A549 (cell line): ENCODE results near the gene ACTR10. TPM values are rescaled to one million over a fixed set of nuclear protein-coding genes. Genes with fewer than 3 reads are reported as not detected.

Source experiments
- ATAC-seq, 2 experiments: fragments of 200-7000 bp in 1 of 2; fragments of >200 bp in 1 of 2; cut with Nextera tagmentation in 1 of 2; cut with Tn5 transposase in 1 of 2; 3 replicates each; pipeline versions ENCODE4 v1.8.0 to v1.9.1; 2018 to 2020; ENCODE audit warnings: mild to moderate bottlenecking in 1 of 2, moderate library complexity in 1 of 2
- CTCF ChIA-PET: fragments of 300-600 bp; sonication (Branson Sonifier 250); formaldehyde crosslinking; extraction: SDS; loops from one replicate; lab custom pipeline; 2021; ENCODE audit warnings: antibody characterized with exemption, inconsistent platforms; lab: Yijun Ruan, JAX
- POLR2A ChIA-PET: fragments of 350-600 bp; formaldehyde crosslinking; extraction: SDS; loops from one replicate; lab custom pipeline; 2021; ENCODE audit warnings: antibody characterized with exemption, inconsistent platforms; lab: Yijun Ruan, JAX
- DNase-seq, 2 experiments: peaks; one replicate each; pipeline versions ENCODE4 v3.0.0 to v3.0.0-alpha.2; 2011 to 2016; ENCODE audit warnings: low read depth in 1 of 2, low spot score in 1 of 2
- FAIRE-seq: peaks from 2 replicates; lab custom pipeline; 2011; peaks lifted over from hg19 to GRCh38; lab: Jason Lieb, UNC
- H3K27ac ChIP-seq, 2 experiments: fragments of >200 bp; sonication (Bioruptor Twin); formaldehyde crosslinking; 3 replicates each; pipeline ENCODE4 v1.5.1; 2016 to 2017
- H3K4me1 ChIP-seq: fragments of >200 bp; sonication (Bioruptor Twin); formaldehyde crosslinking; 3 replicates; pipeline ENCODE4 v1.6.1; 2016
- H3K4me2 ChIP-seq: fragments of >200 bp; sonication (Bioruptor Twin); formaldehyde crosslinking; 3 replicates; pipeline ENCODE4 v1.6.1; 2016
- H3K4me3 ChIP-seq: fragments of >200 bp; sonication (Bioruptor Twin); formaldehyde crosslinking; 3 replicates; pipeline ENCODE4 v1.5.1; 2016
- H3K9me3 ChIP-seq: fragments of >200 bp; sonication (Bioruptor Twin); formaldehyde crosslinking; 3 replicates; pipeline ENCODE4 v1.6.1; 2016
- CEBPB ChIP-seq, 2 experiments: fragments of >200 bp in 1 of 2; sonication (Bioruptor Twin) in 1 of 2; formaldehyde crosslinking in 1 of 2; IDR thresholded peaks; 2 replicates each; pipeline ENCODE4 v1.6.1; 2012 to 2016
- CHD4 ChIP-seq: fragments of 200-600 bp; sonication (generic); IDR thresholded peaks from 2 replicates; pipeline ENCODE4 v1.6.1; 2016; ENCODE audit warnings: antibody characterized with exemption, mild to moderate bottlenecking, borderline replicate concordance
- EHF ChIP-seq: fragments of 250-450 bp; sonication (Bioruptor Pico); IDR thresholded peaks from 2 replicates; pipeline ENCODE4 v1.5.0; 2020; ENCODE audit warnings: mild to moderate bottlenecking
- EHMT2 ChIP-seq: fragments of 200-600 bp; sonication (generic); IDR thresholded peaks from 2 replicates; pipeline ENCODE4 v1.6.1; 2016; ENCODE audit warnings: antibody characterized with exemption, low read depth, mild to moderate bottlenecking, moderate library complexity
- ESRRA ChIP-seq: fragments of 150-350 bp; IDR thresholded peaks from 2 replicates; pipeline ENCODE4 v1.6.1; 2014; ENCODE audit warnings: mild to moderate bottlenecking, low read length, borderline replicate concordance
- FOSL2 ChIP-seq, 2 experiments: fragments of 450-650 bp in 1 of 2; fragments of >200 bp in 1 of 2; sonication (Bioruptor Twin) in 1 of 2; formaldehyde crosslinking; IDR thresholded peaks; 2 replicates each; pipeline versions ENCODE4 v1.5.0 to v1.6.1; 2016 to 2020; ENCODE audit warnings: mild to moderate bottlenecking in 1 of 2, moderate library complexity in 1 of 2
- HDAC2 ChIP-seq: fragments of 200-600 bp; sonication (generic); IDR thresholded peaks from 2 replicates; pipeline ENCODE4 v1.6.1; 2016
- HEYL ChIP-seq: fragments of 250-450 bp; sonication (Bioruptor Pico); IDR thresholded peaks from 2 replicates; pipeline ENCODE4 v1.8.0; 2021; ENCODE audit warnings: mild to moderate bottlenecking, moderate library complexity
- HOXA7 ChIP-seq: fragments of 250-450 bp; sonication (Bioruptor Pico); IDR thresholded peaks from 2 replicates; pipeline ENCODE4 v1.5.0; 2020; ENCODE audit warnings: mild to moderate bottlenecking, moderate library complexity
- HOXB13 ChIP-seq: fragments of 250-450 bp; sonication (Bioruptor Pico); IDR thresholded peaks from 2 replicates; pipeline ENCODE4 v1.5.0; 2020; ENCODE audit warnings: low read depth, mild to moderate bottlenecking, moderate library complexity
- HOXB5 ChIP-seq: fragments of 250-450 bp; sonication (Bioruptor Pico); IDR thresholded peaks from 2 replicates; pipeline ENCODE4 v1.5.0; 2020; ENCODE audit warnings: mild to moderate bottlenecking, moderate library complexity
- KDM5A ChIP-seq: fragments of 200-600 bp; sonication (generic); IDR thresholded peaks from 2 replicates; pipeline ENCODE4 v1.6.1; 2016; ENCODE audit warnings: antibody characterized with exemption, mild to moderate bottlenecking
- PHF8 ChIP-seq: fragments of 200-600 bp; sonication (generic); IDR thresholded peaks from 2 replicates; pipeline ENCODE4 v1.6.1; 2016; ENCODE audit warnings: low read depth, mild to moderate bottlenecking, antibody characterized with exemption, moderate library complexity, borderline replicate concordance
- POLR2A ChIP-seq: IDR thresholded peaks from 2 replicates; pipeline ENCODE4 v1.6.1; 2012; ENCODE audit warnings: mild to moderate bottlenecking, low read length
- POLR2AphosphoS2 ChIP-seq: conservative IDR thresholded peaks from 2 replicates; pipeline ENCODE4 v1.6.1; 2012; ENCODE audit warnings: low read length, improper control_type of control experiment, inconsistent platforms
- RARB ChIP-seq: fragments of 250-450 bp; sonication (Bioruptor Pico); IDR thresholded peaks from 2 replicates; pipeline ENCODE4 v1.8.0; 2021; ENCODE audit warnings: mild to moderate bottlenecking, moderate library complexity
- RCOR1 ChIP-seq: fragments of 150-350 bp; IDR thresholded peaks from 2 replicates; pipeline ENCODE4 v1.6.1; 2014; ENCODE audit warnings: antibody characterized with exemption, low read length, low read depth
- RFX5 ChIP-seq: fragments of 450-650 bp; IDR thresholded peaks from 2 replicates; pipeline ENCODE4 v1.7.1; 2014; ENCODE audit warnings: antibody characterized with exemption, mild to moderate bottlenecking, moderate library complexity
- RNF2 ChIP-seq: fragments of 200-600 bp; sonication (generic); IDR thresholded peaks from 2 replicates; pipeline ENCODE4 v1.6.1; 2016; ENCODE audit warnings: low read depth, mild to moderate bottlenecking, antibody characterized with exemption, moderate library complexity, borderline replicate concordance
- SREBF2 ChIP-seq: fragments of 450-650 bp; IDR thresholded peaks from 2 replicates; pipeline ENCODE4 v1.6.1; 2014; ENCODE audit warnings: mild to moderate bottlenecking, moderate library complexity
- ZFP36 ChIP-seq: fragments of 450-650 bp; IDR thresholded peaks from 2 replicates; pipeline ENCODE4 v1.6.1; 2014; ENCODE audit warnings: borderline replicate concordance; ENCODE audit not compliant: partially characterized antibody
- ZNF302 ChIP-seq: fragments of 250-450 bp; sonication (Bioruptor Pico); IDR thresholded peaks from 2 replicates; pipeline ENCODE4 v1.9.0; 2021; ENCODE audit warnings: inconsistent platforms, mild to moderate bottlenecking, moderate library complexity
- ZSCAN20 ChIP-seq: fragments of 250-450 bp; sonication (Bioruptor Pico); IDR thresholded peaks from 2 replicates; pipeline ENCODE4 v1.8.0; 2022; ENCODE audit warnings: mild to moderate bottlenecking, moderate library complexity
- WGBS: methylation state at CpG from one replicate; pipeline ENCODE4 v1.1.6; 2017; ENCODE audit errors: missing lambda C conversion rate; 5-methylcytosine and 5-hydroxymethylcytosine counted together
- polyA plus RNA-seq, 4 experiments: library from polyadenylated mRNA; depleted of rRNA in 3 of 4; stranded (reverse); fragments of >200 nt; fragmentation: RNase III in 1 of 4; extraction: RNeasy Plus Mini Kit Qiagen cat#74134 plus additional on column Dnase treatment in 1 of 4; gene quantifications; 2 replicates in 3 of 4; 3 replicates in 1 of 4; pipeline ENCODE4 v1.2.3, GENCODE V29; 2011 to 2017
- TF ChIP-seq, protein P1 (sequence below): IDR thresholded peaks from 2 replicates; pipeline ENCODE4 v1.6.1; 2012
- TF ChIP-seq, protein P2 (sequence below): fragments of 450-650 bp; IDR thresholded peaks from 2 replicates; pipeline ENCODE4 v1.6.1; 2014; ENCODE audit warnings: antibody characterized with exemption
- TF ChIP-seq, protein P3 (sequence below): fragments of >200 bp; sonication (Bioruptor Twin); formaldehyde crosslinking; IDR thresholded peaks from 2 replicates; pipeline ENCODE4 v1.6.1; 2016
- TF ChIP-seq, protein P4 (sequence below): fragments of 250-450 bp; sonication (Bioruptor Pico); IDR thresholded peaks from 2 replicates; pipeline ENCODE4 v1.5.0; 2021; ENCODE audit warnings: mild to moderate bottlenecking, moderate library complexity, borderline replicate concordance
- TF ChIP-seq, protein P5 (sequence below): fragments of 250-450 bp; sonication (Bioruptor Pico); IDR thresholded peaks from 2 replicates; pipeline ENCODE4 v1.5.0; 2020; ENCODE audit warnings: low read depth, mild to moderate bottlenecking, moderate library complexity

The ACTR10 gene
- polyA plus RNA-seq, 2 of the 4 experiments (the other 2 are of a cell fraction) = 47.1 to 101 TPM

DNA sequence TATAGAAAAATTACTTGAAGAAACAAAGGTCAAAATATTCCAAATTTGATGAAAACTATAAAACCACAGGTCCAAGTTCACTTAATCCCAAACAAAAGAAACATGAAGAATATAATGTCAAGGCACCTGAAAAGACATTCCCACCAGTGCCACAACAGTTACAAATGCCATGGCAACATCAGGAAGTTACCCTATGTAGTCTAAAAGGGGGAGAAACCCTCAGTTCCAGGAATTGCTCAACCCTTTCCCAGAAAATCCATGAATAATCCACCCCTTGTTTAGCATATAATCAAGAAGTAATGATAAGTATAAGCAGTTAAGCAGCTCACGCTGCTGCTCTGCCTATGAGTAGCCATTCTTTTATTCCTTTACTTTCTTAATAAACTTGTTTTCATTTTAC is 3.8 kb upstream of the ACTR10 start:
- H3K9me3 ChIP-seq = no peaks in the 10 kb centered on the region
- ChIA-PET POLR2A (no interaction called here), CTCF (interaction anchor here (1.4 to 2.9 kb wide), 2 partner anchors 28 to 88 kb away, joined by 3 to 6 read pairs; no protein-coding TSS in a partner anchor)
- 92% methylated on average over 1 of the region's 1 CpG for WGBS
- H3K4me1 ChIP-seq = peaks cover 2% of the 10 kb centered on the region; the same call in 2 of the 3 replicates
- H3K27ac ChIP-seq = no peak overlapping the region
- no peak for FAIRE-seq
- no peak overlapping the region for H3K4me3 ChIP-seq
- TF ChIP-seq, protein P1, sequence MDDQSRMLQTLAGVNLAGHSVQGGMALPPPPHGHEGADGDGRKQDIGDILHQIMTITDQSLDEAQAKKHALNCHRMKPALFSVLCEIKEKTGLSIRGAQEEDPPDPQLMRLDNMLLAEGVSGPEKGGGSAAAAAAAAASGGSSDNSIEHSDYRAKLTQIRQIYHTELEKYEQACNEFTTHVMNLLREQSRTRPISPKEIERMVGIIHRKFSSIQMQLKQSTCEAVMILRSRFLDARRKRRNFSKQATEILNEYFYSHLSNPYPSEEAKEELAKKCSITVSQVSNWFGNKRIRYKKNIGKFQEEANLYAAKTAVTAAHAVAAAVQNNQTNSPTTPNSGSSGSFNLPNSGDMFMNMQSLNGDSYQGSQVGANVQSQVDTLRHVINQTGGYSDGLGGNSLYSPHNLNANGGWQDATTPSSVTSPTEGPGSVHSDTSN = no peak
- TF ChIP-seq RNF2 = no peak
- TF ChIP-seq, protein P2, sequence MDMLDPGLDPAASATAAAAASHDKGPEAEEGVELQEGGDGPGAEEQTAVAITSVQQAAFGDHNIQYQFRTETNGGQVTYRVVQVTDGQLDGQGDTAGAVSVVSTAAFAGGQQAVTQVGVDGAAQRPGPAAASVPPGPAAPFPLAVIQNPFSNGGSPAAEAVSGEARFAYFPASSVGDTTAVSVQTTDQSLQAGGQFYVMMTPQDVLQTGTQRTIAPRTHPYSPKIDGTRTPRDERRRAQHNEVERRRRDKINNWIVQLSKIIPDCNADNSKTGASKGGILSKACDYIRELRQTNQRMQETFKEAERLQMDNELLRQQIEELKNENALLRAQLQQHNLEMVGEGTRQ = no peak
- ATAC-seq = no peak
- no peak for DNase-seq
- H3K4me2 ChIP-seq = no peak overlapping the region

DNA sequence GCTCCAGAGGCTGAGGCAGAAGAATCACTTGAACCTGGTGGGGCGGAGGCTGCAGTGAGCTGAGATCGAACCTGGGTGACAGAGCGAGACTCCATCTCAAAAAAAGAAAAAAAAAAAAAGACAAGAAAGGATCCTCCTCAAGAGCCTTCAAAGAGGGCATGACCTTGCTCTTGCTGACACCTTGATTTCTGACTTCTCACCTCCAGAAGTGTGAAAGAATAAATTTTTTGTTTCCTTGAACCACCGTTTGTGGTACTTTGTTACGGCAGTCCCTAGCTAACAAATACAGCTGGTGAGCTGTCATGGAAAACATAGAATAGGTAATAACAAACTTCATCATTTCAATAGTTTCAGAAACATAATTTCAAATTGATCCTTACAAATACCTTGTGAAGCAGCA is 1.9 kb upstream of the ACTR10 start:
- no peak overlapping the region for H3K27ac ChIP-seq
- FAIRE-seq = no peak
- 93% methylated on average over 5 of the region's 5 CpGs for WGBS
- ATAC-seq = no peak
- peaks cover 8% of the 10 kb centered on the region; the same call in 2 of the 3 replicates for H3K4me1 ChIP-seq
- POLR2A ChIA-PET = no interaction called here
- H3K4me3 ChIP-seq = no peak overlapping the region
- TF ChIP-seq EHMT2 (no peak), POLR2AphosphoS2 (no peak), HDAC2 (no peak), PHF8 (no peak), HEYL (CRISPR knock-in tag) (no peak), KDM5A (no peak), CEBPB (IDR thresholded peaks at IDR 0.05) (no peak), HOXA7 (no peak), HOXB5 (CRISPR knock-in tag) (no peak), ZFP36 (no peak), EHF (CRISPR knock-in tag) (no peak), POLR2A (no peak), ESRRA (no peak), RARB (CRISPR knock-in tag) (no peak), CHD4 (no peak)
- TF ChIP-seq, protein P3, sequence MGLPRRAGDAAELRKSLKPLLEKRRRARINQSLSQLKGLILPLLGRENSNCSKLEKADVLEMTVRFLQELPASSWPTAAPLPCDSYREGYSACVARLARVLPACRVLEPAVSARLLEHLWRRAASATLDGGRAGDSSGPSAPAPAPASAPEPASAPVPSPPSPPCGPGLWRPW = no peak
- TF ChIP-seq, protein P2 = no peak
- TF ChIP-seq, all 56 proteins: peak for 0
- H3K9me3 ChIP-seq = no peaks in the 10 kb centered on the region
- DNase-seq = no peak
- H3K4me2 ChIP-seq = no peak overlapping the region
- CTCF ChIA-PET = interaction anchor here (2.9 kb wide), 1 partner anchor 29 kb away, joined by 6 read pairs; no protein-coding TSS in a partner anchor

DNA sequence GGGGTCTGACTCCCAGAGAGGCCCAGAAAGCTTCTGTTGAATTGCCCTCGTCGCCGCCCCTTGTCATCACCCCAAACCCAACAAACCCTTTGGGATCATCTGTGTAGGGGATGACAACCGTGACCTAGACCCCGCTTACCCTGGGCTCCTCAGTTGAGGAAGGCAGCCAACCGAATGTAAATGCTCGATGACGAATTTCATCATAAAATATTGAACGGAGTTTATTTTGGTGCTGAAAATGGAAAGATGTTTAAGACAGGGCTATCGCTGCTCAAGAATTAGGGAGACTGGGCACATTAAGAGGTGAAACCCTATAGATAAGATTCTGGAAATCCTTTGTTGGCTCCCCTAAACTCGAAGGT is 512 bp downstream of the ACTR10 start:
- ChIA-PET CTCF (interaction anchor here (1.2 kb wide), 1 partner anchor 36 kb away, joined by 3 read pairs; no protein-coding TSS in a partner anchor), POLR2A (interaction anchor here (0.6 to 2.0 kb wide), 4 partner anchors 39 to 97 kb away, joined by 3 to 9 read pairs (median 6); partner anchors contain the start of genes ARID4A and PSMA3)
- DNase-seq (no peak), FAIRE-seq (no peak), ATAC-seq (peak; percentile 33 to 44; a peak in 5 of 6 replicates)
- Histone ChIP-seq H3K4me2 (peak overlapping the region; percentile 91), H3K4me1 (peaks cover 8% of the 10 kb centered on the region; the same call in 2 of the 3 replicates), H3K27ac (peak overlapping the region; percentile 94 to 97), H3K4me3 (peak overlapping the region; percentile 64), H3K9me3 (no peaks in the 10 kb centered on the region)
- 2% methylated on average over 11 of the region's 11 CpGs for WGBS
- TF ChIP-seq ZSCAN20 (CRISPR knock-in tag) (no peak), HOXB13 (CRISPR knock-in tag) (no peak), FOSL2 (IDR thresholded peaks at IDR 0.05) (no peak), FOSL2 (CRISPR knock-in tag; IDR thresholded peaks at IDR 0.05) (no peak), SREBF2 (no peak), RCOR1 (no peak), KDM5A (no peak), RFX5 (no peak), ZNF302 (CRISPR knock-in tag) (no peak)
- TF ChIP-seq, protein P2 = no peak
- TF ChIP-seq, protein P4, sequence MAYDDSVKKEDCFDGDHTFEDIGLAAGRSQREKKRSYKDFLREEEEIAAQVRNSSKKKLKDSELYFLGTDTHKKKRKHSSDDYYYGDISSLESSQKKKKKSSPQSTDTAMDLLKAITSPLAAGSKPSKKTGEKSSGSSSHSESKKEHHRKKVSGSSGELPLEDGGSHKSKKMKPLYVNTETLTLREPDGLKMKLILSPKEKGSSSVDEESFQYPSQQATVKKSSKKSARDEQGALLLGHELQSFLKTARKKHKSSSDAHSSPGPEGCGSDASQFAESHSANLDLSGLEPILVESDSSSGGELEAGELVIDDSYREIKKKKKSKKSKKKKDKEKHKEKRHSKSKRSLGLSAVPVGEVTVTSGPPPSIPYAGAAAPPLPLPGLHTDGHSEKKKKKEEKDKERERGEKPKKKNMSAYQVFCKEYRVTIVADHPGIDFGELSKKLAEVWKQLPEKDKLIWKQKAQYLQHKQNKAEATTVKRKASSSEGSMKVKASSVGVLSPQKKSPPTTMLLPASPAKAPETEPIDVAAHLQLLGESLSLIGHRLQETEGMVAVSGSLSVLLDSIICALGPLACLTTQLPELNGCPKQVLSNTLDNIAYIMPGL = no peak
- TF ChIP-seq, protein P5, sequence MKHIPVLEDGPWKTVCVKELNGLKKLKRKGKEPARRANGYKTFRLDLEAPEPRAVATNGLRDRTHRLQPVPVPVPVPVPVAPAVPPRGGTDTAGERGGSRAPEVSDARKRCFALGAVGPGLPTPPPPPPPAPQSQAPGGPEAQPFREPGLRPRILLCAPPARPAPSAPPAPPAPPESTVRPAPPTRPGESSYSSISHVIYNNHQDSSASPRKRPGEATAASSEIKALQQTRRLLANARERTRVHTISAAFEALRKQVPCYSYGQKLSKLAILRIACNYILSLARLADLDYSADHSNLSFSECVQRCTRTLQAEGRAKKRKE (CRISPR knock-in tag) = no peak
